LNCaP clone FGC (cell line): ENCODE results near the gene PRKCE.

Experiments
- DNase-seq: peaks from one replicate; pipeline ENCODE4 v3.0.0-alpha.2; 2011; ENCODE audit warnings: low read depth
- H3K4me3 ChIP-seq: 2 replicates; pipeline ENCODE4 v1.5.1; 2011; ENCODE audit warnings: mild to moderate bottlenecking, low read depth, low read length, control low read depth
- CTCF ChIP-seq: IDR thresholded peaks from 2 replicates; pipeline ENCODE4 v1.5.1; 2012; ENCODE audit warnings: mild to moderate bottlenecking; ENCODE audit not compliant: control insufficient read depth, insufficient read depth; ENCODE audit errors: extremely low read depth

The PRKCE gene

DNA sequence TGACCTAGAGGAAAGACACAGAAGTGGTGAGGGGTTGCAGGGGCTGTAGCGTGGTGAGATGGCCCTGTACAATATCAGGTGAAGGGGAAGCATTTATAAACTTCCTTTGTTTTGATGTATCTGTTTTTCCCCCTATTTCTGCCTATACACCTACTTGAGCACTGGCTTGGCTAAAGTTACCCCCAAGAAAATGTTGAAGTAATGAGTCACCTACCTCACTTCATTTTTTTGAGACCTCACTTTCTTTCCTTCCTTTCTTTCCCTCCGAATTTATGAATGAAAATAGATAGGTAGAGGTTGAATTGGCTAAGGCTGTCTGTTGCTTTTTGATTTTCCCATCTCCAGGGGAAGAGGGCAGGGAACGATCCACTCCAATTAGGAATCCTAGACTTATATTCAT, 414.6 kb downstream of the PRKCE start:
- no peak for TF ChIP-seq CTCF
- no peak for DNase-seq
- H3K4me3 ChIP-seq = no peak overlapping the region

DNA sequence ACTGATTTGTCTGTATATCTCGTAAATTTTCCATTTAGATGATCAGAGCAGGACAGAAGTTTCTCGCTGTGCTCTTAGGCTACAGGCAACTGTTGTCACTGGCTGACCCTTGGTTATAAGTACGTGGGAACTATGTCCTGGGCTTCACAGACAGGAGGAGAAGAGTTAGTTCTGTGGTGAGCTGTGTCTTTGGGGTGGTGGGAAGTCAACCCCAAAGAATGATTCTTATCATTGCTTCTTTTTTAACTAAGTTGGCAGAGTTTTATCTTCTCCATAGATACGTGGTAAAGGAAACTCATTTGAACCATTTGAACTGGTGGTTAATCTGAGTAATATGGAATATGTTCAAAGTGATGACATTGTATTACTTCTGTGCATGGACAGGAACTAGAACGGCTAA, 415.1 kb downstream of the PRKCE start:
- H3K4me3 ChIP-seq = no peak overlapping the region
- TF ChIP-seq CTCF = no peak

GRCh38 chr2:46067062-46067461, 415.6 kb downstream of the PRKCE start:
- no peak for DNase-seq
- no peak for TF ChIP-seq CTCF
- no peak overlapping the region for H3K4me3 ChIP-seq

More for the DNA sequence above, 415.1 kb downstream of the PRKCE start:
- no peak for DNase-seq

DNA sequence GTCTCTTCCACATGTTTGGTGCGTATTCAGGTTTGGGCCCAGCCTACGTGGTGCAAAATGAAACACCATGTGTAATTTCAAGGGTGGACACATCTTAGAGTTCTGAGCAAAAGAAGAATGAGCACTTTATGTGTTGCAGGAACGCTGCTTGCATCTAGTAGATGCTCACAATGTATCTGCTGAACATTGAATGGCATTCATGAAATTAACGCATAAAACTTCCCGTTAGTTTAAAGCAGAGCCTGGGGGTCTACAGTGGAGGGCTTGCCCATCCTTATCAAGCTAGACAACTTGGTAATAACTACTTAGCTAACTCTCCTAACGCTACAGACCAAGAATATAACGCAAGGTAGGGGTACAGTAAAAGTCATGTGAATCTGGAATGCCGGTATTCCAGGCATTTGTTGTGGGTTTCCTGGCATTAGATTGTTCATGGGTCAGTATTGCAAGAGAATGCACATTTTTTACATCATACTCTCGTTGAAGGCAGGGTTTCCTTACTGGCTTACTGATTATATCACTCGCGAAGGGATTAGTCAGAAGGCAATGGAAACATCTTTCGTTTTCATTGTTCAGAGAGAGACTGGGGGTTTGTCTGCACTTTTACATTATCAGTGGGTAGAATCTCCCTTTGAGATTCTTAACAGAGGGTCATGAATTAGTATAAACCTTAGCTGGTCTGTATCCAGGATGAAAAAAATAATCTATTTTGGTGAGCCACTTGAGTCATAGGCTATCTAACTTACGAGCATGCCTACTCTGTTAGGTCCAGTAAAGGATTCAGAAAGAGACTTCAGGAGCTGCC, 416.2 kb downstream of the PRKCE start:
- DNase-seq = no peak
- no peak overlapping the region for H3K4me3 ChIP-seq
- no peak for TF ChIP-seq CTCF

GRCh38 chr2:46068636-46069035, 417.2 kb downstream of the PRKCE start:
- no peak for DNase-seq
- no peak for TF ChIP-seq CTCF
- no peak overlapping the region for H3K4me3 ChIP-seq

GRCh38 chr2:46071074-46071473, 419.6 kb downstream of the PRKCE start:
- H3K4me3 ChIP-seq = no peak overlapping the region
- TF ChIP-seq CTCF = no peak
- DNase-seq = no peak

DNA sequence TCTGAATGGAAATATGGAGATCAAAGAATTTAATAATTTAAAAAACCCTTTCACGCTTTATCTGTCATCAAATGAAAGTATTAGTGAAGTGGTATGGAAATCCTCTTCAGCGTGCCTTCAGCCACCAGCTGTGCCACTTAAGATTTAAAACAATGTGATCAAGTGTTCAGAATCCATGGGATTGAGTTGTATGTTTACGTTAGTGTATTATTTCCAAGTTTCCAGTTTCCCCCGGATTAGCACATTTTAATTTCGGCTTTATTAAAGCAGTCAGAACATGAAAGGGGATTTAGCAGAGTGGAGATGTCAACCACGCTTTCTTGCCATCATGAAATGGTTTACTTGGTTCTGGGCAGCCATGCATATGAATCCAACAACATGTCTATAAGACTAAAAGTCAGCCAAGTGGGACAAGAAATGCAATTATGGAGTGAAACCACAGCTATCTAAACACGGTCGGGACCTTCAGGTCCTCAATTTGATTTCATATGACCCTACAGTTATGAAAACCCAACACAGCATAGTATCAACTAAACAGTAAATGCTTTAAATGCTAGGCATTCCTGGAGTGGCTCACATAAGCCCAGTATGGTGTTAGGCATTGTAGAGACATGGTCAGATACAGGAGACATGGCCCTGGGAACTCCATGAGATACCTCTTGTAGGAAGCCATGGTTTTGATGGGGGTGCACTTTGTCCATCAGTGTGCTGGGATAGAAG, 420.8 kb downstream of the PRKCE start:
- H3K4me3 ChIP-seq = no peak overlapping the region
- DNase-seq = no peak
- no peak for TF ChIP-seq CTCF
